ENCODE data around the gene ASPRV1.
"Not testable (repeated sequence)": the region's sequence is repeated elsewhere in the genome, so short reads cannot be mapped to it uniquely, and the experiment has no call there.

The ASPRV1 gene

DNA sequence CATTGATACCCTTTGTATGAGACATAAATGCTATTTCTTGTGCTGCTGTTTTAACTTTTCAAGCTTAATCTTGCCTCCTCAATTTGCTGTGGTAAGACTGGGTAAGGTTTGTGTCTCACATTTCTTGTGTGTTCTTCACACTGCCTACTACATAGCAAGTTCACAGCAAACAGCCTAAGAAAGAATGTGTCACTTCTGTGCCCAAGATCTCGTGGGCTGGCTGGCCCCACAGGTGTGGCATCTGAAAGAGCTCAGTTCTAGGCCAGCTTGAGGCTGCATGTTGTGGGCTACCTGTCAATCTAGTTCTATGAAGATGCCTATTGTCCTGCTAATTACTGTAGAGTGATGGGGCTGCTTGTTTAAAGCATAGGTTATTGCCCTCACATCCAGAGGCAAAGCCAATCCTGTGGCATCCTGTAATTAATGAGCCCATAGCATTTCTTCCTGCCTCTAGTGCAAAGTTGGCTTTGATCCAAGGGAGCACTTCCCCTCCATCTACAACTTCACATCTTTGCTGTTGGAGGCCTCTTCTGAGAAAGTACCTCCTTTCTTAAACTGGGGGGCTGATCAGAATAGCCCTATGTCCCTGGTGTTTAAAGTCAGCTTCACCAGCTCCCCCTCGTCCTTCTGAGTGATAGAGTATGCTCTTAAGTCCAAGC, 40.9 kb upstream of the ASPRV1 start:
- H3K36me3 ChIP-seq (ENCODE audit: control insufficient read depth, insufficient read depth, low read length), result no peaks in the 10 kb centered on the region
- no peak for DNase-seq

DNA sequence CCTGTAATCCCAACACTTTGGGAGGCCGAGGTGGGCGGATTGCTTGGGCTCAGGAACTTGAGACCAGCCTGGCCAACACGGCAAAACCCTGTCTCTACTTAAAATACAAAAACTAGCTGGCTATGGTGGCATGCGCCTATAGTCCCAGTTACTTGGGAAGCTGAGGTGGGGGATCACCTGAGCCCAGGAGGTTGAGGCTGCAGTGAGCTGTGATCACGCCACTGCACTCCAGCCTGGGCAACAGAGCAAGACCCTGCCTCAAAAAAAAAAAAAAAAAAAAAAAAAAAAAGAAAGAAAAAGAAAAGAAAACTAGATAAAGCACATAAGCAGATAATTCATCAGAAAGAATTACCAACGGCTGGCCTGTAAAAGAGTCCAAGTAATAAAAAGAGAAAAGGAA, 39.1 kb upstream of the ASPRV1 start:
- DNase-seq; H3K27ac ChIP-seq (ENCODE audit: insufficient read depth, low read length, poor library complexity, severe bottlenecking); H3K36me3 ChIP-seq (ENCODE audit: control insufficient read depth, insufficient read depth, low read length); H3K9me3 ChIP-seq (ENCODE audit: control insufficient read depth, low read length); H3K4me1 ChIP-seq (ENCODE audit: control insufficient read depth, insufficient read depth, low read length, poor library complexity, severe bottlenecking); H3K4me3 ChIP-seq (ENCODE audit: insufficient read depth, low read depth, low read length, poor library complexity, severe bottlenecking); H3K27me3 ChIP-seq (replicated peaks; ENCODE audit: control insufficient read depth, insufficient read depth, low read length, poor library complexity, severe bottlenecking): not testable (repeated sequence)

More for the DNA sequence above, 40.9 kb upstream of the ASPRV1 start:
- no peak overlapping the region for H3K27ac ChIP-seq (ENCODE audit: insufficient read depth, low read length, poor library complexity, severe bottlenecking)
- no peaks in the 10 kb centered on the region for H3K27me3 ChIP-seq (replicated peaks; ENCODE audit: control insufficient read depth, insufficient read depth, low read length, poor library complexity, severe bottlenecking)
- H3K9me3 ChIP-seq (ENCODE audit: control insufficient read depth, low read length), result no peaks in the 10 kb centered on the region
- no peaks in the 10 kb centered on the region for H3K4me1 ChIP-seq (ENCODE audit: control insufficient read depth, insufficient read depth, low read length, poor library complexity, severe bottlenecking)
- no peak overlapping the region for H3K4me3 ChIP-seq (ENCODE audit: insufficient read depth, low read depth, low read length, poor library complexity, severe bottlenecking)

- DNase-seq, result no peak
- H3K27me3 ChIP-seq (replicated peaks; ENCODE audit: control insufficient read depth, insufficient read depth, low read length, poor library complexity, severe bottlenecking), result no peaks in the 10 kb centered on the region
- H3K4me3 ChIP-seq (ENCODE audit: insufficient read depth, low read depth, low read length, poor library complexity, severe bottlenecking), result no peak overlapping the region
- no peak overlapping the region for H3K27ac ChIP-seq (ENCODE audit: insufficient read depth, low read length, poor library complexity, severe bottlenecking)
- H3K36me3 ChIP-seq (ENCODE audit: control insufficient read depth, insufficient read depth, low read length), result peaks cover 13% of the 10 kb centered on the region
- no peaks in the 10 kb centered on the region for H3K9me3 ChIP-seq (ENCODE audit: control insufficient read depth, low read length)
- no peaks in the 10 kb centered on the region for H3K4me1 ChIP-seq (ENCODE audit: control insufficient read depth, insufficient read depth, low read length, poor library complexity, severe bottlenecking)
Measured at GRCh38 chr2:69998761-69999160, 37.3 kb upstream of the ASPRV1 start.

DNA sequence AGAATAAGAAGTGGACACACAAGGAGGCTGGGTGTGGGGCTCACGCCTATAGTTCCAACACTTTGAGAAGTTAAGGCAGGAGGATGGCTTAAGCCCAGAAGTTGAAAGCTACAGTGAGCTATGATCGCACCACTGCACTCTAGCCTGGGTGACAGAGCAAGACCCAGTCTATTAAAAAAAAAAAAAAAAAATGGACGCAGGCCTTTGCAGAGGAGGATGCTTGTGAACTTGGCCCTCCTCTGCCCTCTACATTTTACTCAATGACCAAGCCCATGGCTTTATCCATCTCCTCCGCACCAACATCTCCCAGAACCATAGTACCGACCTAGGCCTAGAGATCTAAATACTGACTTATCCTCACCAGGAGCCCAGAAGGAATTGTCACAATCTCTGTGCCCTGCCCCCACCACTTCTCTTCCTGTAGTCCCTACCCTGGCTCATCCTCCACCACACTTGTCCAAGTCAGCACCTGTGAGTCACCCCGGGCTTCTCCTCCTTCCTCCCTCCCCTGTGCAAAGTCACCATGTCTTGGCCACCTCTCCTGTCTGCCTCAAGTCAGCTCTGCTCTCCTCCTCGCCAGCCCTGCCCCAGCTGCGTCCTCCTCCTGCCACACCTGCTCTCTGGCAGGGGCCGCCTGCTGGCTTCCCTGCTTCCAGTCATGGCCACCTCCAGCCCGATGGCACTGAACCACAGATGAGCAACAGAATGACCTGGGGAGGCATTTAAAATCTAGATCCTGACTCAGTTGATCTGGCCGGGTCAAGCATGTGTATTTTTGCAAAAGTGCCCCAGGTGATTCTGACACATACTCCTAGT, 35.8 kb upstream of the ASPRV1 start:
- DNase-seq, result no peak
- H3K36me3 ChIP-seq (ENCODE audit: control insufficient read depth, insufficient read depth, low read length), result peaks cover 15% of the 10 kb centered on the region
- H3K4me1 ChIP-seq (ENCODE audit: control insufficient read depth, insufficient read depth, low read length, poor library complexity, severe bottlenecking), result no peaks in the 10 kb centered on the region
- no peak overlapping the region for H3K4me3 ChIP-seq (ENCODE audit: insufficient read depth, low read depth, low read length, poor library complexity, severe bottlenecking)
- no peak overlapping the region for H3K27ac ChIP-seq (ENCODE audit: insufficient read depth, low read length, poor library complexity, severe bottlenecking)
- no peaks in the 10 kb centered on the region for H3K9me3 ChIP-seq (ENCODE audit: control insufficient read depth, low read length)
- H3K27me3 ChIP-seq (replicated peaks; ENCODE audit: control insufficient read depth, insufficient read depth, low read length, poor library complexity, severe bottlenecking), result no peaks in the 10 kb centered on the region

GRCh38 chr2:69995511-69995910, 34.1 kb upstream of the ASPRV1 start:
- Histone ChIP-seq H3K9me3 (ENCODE audit: control insufficient read depth, low read length) (no peaks in the 10 kb centered on the region), H3K4me3 (ENCODE audit: insufficient read depth, low read depth, low read length, poor library complexity, severe bottlenecking) (no peak overlapping the region), H3K36me3 (ENCODE audit: control insufficient read depth, insufficient read depth, low read length) (peaks cover 15% of the 10 kb centered on the region), H3K27me3 (replicated peaks; ENCODE audit: control insufficient read depth, insufficient read depth, low read length, poor library complexity, severe bottlenecking) (no peaks in the 10 kb centered on the region), H3K27ac (ENCODE audit: insufficient read depth, low read length, poor library complexity, severe bottlenecking) (no peak overlapping the region), H3K4me1 (ENCODE audit: control insufficient read depth, insufficient read depth, low read length, poor library complexity, severe bottlenecking) (no peaks in the 10 kb centered on the region)
- DNase-seq, result no peak

DNA sequence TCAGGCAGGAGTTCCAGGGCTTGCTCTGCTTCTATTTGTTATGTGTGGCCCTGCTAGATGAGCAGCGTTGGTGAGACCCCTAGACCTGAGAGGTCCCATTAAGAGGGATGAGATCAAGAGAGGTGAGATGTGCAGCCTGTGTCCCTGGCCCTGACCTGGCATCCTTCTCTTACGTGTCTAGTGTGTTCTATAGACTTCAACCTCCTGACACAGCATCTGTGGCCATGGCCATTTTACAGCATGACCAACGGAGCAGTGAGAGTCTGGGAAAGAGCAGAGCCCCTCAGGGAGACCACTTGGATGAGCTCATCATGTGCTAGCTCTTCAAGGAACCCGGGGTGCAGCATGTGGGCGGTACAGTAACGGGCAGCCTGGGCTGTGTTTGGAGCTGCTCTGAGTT, 32.7 kb upstream of the ASPRV1 start:
- Histone ChIP-seq H3K4me3 (ENCODE audit: insufficient read depth, low read depth, low read length, poor library complexity, severe bottlenecking) (no peak overlapping the region), H3K27ac (ENCODE audit: insufficient read depth, low read length, poor library complexity, severe bottlenecking) (no peak overlapping the region), H3K9me3 (ENCODE audit: control insufficient read depth, low read length) (no peaks in the 10 kb centered on the region), H3K36me3 (ENCODE audit: control insufficient read depth, insufficient read depth, low read length) (peaks cover 15% of the 10 kb centered on the region), H3K4me1 (ENCODE audit: control insufficient read depth, insufficient read depth, low read length, poor library complexity, severe bottlenecking) (no peaks in the 10 kb centered on the region), H3K27me3 (replicated peaks; ENCODE audit: control insufficient read depth, insufficient read depth, low read length, poor library complexity, severe bottlenecking) (no peaks in the 10 kb centered on the region)
- DNase-seq, result no peak

GRCh38 chr2:69993708-69994107, 32.3 kb upstream of the ASPRV1 start:
- Histone ChIP-seq H3K9me3 (ENCODE audit: control insufficient read depth, low read length) (no peaks in the 10 kb centered on the region), H3K27ac (ENCODE audit: insufficient read depth, low read length, poor library complexity, severe bottlenecking) (no peak overlapping the region), H3K4me3 (ENCODE audit: insufficient read depth, low read depth, low read length, poor library complexity, severe bottlenecking) (no peak overlapping the region), H3K36me3 (ENCODE audit: control insufficient read depth, insufficient read depth, low read length) (peaks cover 15% of the 10 kb centered on the region), H3K27me3 (replicated peaks; ENCODE audit: control insufficient read depth, insufficient read depth, low read length, poor library complexity, severe bottlenecking) (no peaks in the 10 kb centered on the region), H3K4me1 (ENCODE audit: control insufficient read depth, insufficient read depth, low read length, poor library complexity, severe bottlenecking) (no peaks in the 10 kb centered on the region)
- no peak for DNase-seq

DNA sequence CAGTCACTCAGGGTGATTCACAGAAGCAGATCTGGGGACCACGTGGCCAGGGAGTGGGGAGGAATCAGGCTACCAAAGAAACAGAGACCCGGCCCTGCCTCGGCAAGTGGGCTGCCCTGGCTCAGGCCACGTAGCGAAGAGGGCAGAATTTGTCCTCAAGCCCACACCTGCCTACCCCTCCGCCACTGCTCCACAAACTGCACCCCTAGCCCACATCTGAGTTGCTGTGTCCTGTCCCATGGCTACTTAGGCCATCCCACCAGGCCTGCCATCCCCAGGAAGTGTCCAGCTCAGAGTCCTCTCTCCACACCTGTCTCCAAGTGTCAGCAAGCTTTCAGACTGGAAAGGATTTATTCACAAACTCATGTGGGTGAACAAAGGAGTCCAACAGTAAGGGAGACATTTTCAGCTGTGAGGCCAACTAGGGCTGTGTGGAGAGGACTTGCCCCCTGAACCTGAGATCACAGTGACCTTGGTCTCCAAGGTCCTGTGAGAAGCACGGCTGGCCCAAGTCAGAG, 31.7 kb upstream of the ASPRV1 start:
- Histone ChIP-seq H3K27me3 (replicated peaks; ENCODE audit: control insufficient read depth, insufficient read depth, low read length, poor library complexity, severe bottlenecking) (no peaks in the 10 kb centered on the region), H3K9me3 (ENCODE audit: control insufficient read depth, low read length) (no peaks in the 10 kb centered on the region), H3K36me3 (ENCODE audit: control insufficient read depth, insufficient read depth, low read length) (peaks cover 15% of the 10 kb centered on the region), H3K4me3 (ENCODE audit: insufficient read depth, low read depth, low read length, poor library complexity, severe bottlenecking) (no peak overlapping the region), H3K27ac (ENCODE audit: insufficient read depth, low read length, poor library complexity, severe bottlenecking) (no peak overlapping the region), H3K4me1 (ENCODE audit: control insufficient read depth, insufficient read depth, low read length, poor library complexity, severe bottlenecking) (no peaks in the 10 kb centered on the region)
- no peak for DNase-seq

DNA sequence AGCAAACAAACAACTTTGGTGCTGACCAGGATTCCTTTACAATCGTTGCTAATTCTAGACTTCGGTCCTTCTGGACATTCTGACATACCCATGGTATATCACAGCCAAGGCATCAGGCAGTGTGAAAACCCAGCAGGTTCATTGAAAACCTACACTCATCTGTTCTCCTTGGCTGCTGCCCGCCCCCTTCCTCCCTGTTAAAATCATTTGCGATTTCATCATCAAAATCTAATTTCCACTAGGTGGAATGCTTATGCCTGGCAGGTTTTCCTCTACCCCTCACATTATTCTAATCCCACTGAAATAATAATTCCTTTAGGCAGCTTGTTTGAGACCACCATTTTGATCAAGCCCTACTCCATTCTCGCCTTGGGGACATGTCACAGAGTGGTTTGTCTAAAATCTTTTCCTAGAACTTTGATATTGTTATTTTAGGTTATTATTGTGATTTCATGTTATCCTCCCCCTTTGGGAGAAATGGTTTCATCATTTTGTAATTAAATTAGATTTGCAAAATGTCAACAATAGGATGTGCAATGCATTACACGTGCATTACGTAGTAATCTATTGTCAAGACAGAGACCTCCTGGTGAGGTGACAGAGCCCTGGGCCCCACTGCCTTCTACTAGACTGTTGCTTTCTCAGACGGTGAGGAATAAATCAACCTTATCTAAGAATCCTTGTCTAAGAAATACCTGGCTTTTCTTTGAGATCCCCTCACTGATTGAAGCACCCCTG, 31.0 kb upstream of the ASPRV1 start:
- Histone ChIP-seq H3K4me1 (ENCODE audit: control insufficient read depth, insufficient read depth, low read length, poor library complexity, severe bottlenecking) (no peaks in the 10 kb centered on the region), H3K27ac (ENCODE audit: insufficient read depth, low read length, poor library complexity, severe bottlenecking) (no peak overlapping the region), H3K4me3 (ENCODE audit: insufficient read depth, low read depth, low read length, poor library complexity, severe bottlenecking) (no peak overlapping the region), H3K36me3 (ENCODE audit: control insufficient read depth, insufficient read depth, low read length) (peaks cover 15% of the 10 kb centered on the region), H3K9me3 (ENCODE audit: control insufficient read depth, low read length) (no peaks in the 10 kb centered on the region), H3K27me3 (replicated peaks; ENCODE audit: control insufficient read depth, insufficient read depth, low read length, poor library complexity, severe bottlenecking) (no peaks in the 10 kb centered on the region)
- no peak for DNase-seq

Measured in effector memory CD4-positive, alpha-beta T cell (primary cell).